GM21526 (cell line): ENCODE measurements around the gene SRPK2.

Experiments used
- ATAC-seq: cut with Tn5 transposase; IDR thresholded peaks from one replicate; pipeline ENCODE4 v1.9.1; 2021; ENCODE audit warnings: moderate library complexity; ENCODE audit not compliant: unreplicated experiment, low FRiP score

SRPK2 gene

GRCh38 chr7:105112440-105113418 is 276.0 kb downstream of the SRPK2 start:
- no peak for ATAC-seq

DNA sequence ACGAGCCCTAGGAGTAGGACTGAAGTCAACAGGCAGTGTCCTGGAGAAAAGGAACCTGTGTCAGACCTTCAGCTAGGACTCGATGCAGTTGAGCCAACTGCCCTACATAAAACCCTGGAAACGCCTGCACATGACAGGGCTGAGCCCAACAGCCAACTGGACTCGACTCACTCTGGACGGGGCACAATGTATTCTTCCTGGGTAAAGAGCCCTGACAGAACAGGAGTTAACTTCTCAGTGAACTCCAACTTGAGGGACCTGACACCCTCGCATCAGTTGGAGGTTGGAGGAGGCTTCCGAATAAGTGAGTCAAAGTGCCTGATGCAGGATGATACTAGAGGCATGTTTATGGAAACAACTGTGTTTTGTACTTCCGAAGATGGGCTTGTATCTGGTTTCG is 281.3 kb downstream of the SRPK2 start:
- ATAC-seq = no peak

- no peak for ATAC-seq
Observed at GRCh38 chr7:105106473-105106872, 282.2 kb downstream of the SRPK2 start.

DNA sequence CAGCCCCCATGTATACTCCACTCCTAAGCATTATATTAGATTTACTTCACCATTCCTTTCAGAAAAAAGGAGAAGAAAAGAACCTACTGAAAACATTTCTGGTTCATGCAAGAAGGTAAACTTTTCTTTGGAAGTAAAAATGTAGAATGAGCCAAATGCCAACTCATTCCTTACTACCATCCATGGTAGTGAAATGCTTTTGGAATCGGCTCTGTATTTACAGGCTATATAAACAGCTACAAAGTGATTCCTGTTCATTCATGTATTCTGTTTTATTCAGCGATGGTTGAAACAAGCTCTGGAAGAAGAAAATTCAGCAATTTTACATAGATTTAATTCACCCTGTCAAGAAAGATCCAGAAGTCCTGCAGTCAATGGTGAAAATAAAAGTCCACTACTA is 283.1 kb downstream of the SRPK2 start:
- no peak for ATAC-seq

DNA sequence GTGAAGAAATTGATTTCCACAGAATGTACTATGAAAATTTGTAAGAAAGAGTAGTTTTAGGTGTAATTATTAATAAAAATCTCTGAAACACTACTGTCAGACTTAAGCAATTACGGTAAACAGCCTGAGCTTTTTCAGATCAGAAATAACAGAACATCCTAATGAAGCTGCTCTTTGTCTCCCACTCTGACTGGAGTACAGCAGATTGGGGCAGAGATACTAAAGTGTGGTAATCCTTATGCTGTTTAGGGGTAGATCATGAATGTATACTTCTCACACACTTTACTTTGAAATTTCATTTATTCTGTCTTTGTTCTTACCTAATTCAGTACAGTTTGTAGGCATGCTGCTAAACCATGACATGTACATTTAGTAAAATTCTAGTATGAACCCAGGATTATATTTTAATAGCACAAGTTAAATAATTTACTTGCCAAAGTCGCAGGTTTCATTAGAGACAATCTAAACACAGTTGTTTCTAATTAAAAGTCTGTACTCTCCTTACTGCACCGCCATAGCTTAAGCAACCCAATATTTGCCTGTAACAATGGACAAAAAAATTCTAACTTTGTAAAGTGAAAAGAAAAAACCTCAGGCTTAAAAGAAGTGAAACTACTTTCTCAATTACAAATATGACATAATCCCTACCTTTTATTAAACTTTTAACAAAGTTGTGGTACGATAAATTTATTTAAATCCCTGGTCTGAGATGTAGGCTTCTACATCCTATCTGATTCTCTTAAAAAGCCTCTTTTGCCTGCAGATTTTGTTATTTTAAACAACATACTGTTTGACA is 286.0 kb downstream of the SRPK2 start:
- no peak for ATAC-seq

GRCh38 chr7:105101864-105102263 is 286.9 kb downstream of the SRPK2 start:
- ATAC-seq = peak; percentile 70

- peak; percentile 50 for ATAC-seq
Observed at GRCh38 chr7:105098863-105099515, 289.7 kb downstream of the SRPK2 start.

- ATAC-seq = no peak
Observed at GRCh38 chr7:105097619-105098018, 291.1 kb downstream of the SRPK2 start.

GRCh38 chr7:105096306-105096705 is 292.4 kb downstream of the SRPK2 start:
- no peak for ATAC-seq

GRCh38 chr7:105094966-105095365 is 293.8 kb downstream of the SRPK2 start:
- ATAC-seq = no peak

- ATAC-seq = no peak
Observed at GRCh38 chr7:105088456-105088855, 300.3 kb downstream of the SRPK2 start.

GRCh38 chr7:105087981-105088380 is 300.7 kb downstream of the SRPK2 start:
- no peak for ATAC-seq

- ATAC-seq = no peak
Observed at GRCh38 chr7:105086850-105087249, 301.9 kb downstream of the SRPK2 start.

- ATAC-seq = no peak
Observed at GRCh38 chr7:105084581-105084980, 304.1 kb downstream of the SRPK2 start.

GRCh38 chr7:105079348-105079747 is 309.4 kb downstream of the SRPK2 start:
- ATAC-seq = no peak

- ATAC-seq = no peak
Observed at GRCh38 chr7:105073143-105073542, 315.6 kb downstream of the SRPK2 start.

- no peak for ATAC-seq
Observed at GRCh38 chr7:105068886-105069285, 319.8 kb downstream of the SRPK2 start.

DNA sequence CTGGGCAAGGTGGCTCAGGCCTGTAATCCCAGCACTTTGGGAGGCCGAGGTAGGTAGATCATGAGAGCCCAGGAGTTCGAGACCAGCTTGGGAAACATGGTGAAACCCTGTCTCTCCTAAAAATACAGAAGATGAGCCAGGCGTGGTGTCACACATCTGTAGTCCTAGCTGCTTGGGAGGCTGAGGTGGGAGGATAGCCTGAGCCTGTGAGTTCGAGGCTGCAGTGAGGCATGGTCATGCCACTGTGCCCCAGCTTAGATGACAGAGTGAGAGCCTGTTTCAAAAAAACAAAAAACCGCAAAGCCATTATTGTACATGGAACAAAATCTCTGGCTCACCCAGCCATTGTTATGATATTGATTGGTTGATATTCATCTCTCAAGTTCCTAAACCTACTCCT is 321.0 kb downstream of the SRPK2 start:
- no peak for ATAC-seq
